Right kidney (tissue), 1 donor: ENCODE results near the gene RC3H1.
"Not testable (repeated sequence)": the region's sequence is repeated elsewhere in the genome, so short reads cannot be mapped to it uniquely, and the experiment has no call there.

Source experiments
- DNase-seq: peaks from one replicate; pipeline ENCODE4 v3.0.0-alpha.2; 2016

RC3H1 gene

GRCh38 chr1:174028495-174028894, 6.3 kb upstream of the RC3H1 start:
- no peak for DNase-seq

GRCh38 chr1:174023440-174023839, 1.3 kb upstream of the RC3H1 start:
- DNase-seq: peak; percentile 46

DNA sequence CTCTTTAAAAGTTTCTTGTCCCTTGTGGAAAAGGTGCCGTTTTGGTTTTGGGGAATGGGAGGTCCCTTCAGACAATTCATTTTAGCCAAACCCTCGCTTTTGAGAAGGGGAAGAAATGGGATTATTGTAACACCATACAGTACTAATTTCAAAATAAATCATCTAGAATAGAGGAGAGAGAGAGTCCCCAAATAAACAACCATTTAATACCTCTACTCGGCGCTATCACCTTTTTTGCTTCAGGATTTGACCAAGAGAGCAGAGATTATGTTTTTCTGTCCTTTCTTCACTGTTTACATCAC, 770 bp upstream of the RC3H1 start:
- DNase-seq: no peak

GRCh38 chr1:174021591-174022079, 522 bp downstream of the RC3H1 start:
- no peak for DNase-seq

DNA sequence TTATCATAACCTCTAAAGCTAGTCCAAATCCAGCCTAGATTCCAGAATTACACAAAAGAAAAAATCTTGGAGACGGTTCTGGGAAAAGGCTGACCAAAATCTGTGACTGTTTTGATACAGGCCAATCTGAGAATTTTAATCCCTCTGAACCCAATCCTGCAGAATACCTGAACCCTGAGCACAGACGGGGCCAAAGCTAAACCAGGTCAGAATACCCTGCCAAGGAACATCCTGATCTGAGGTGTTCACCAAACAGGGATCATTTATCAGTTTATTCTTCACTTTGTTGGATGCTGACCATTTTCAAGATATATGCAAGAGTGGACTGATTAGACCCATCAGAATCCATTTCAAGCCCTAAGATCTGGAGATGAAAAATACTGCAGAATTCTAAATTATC, 3.6 kb downstream of the RC3H1 start:
- DNase-seq: no peak

DNA sequence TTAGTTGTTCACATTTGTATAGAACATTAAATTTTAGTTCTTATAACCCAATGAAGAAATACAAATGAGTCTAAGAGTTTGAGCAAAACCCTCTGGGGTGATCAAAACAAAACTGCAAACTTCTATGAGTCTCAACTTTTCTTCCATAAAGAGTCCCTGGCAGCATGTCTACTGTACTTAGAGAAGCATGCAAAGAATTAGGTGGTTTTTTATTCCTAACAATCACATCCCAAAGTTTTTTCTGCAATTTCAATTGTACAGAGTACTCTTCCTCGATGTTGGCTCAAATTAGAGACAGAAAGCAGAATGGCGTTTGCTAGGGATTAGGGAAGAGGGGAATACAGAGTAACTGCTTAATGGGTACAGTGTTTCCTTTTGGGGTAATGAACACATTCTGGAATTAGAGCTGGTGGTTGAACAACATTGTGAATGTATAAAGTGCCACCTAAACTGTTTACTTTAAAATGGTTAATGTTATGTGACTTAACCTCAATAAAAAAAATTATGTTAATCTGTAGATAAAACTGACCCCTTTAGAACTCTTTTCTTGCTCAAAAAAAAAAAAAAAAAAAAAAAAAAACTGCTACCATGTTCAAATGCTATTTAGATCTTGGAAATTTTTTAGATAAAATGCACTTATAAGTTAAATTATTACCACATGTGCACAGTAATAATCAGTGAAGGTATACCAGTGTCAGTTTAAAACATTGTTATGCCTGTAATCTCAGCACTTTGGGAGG, 4.8 kb downstream of the RC3H1 start:
- DNase-seq: no peak

- no peak for DNase-seq
Measured at GRCh38 chr1:174013864-174014418, 8.2 kb downstream of the RC3H1 start.

- no peak for DNase-seq
Measured at GRCh38 chr1:174008979-174009378, 13.2 kb downstream of the RC3H1 start.

GRCh38 chr1:174008269-174008668, 13.9 kb downstream of the RC3H1 start:
- DNase-seq: no peak

DNA sequence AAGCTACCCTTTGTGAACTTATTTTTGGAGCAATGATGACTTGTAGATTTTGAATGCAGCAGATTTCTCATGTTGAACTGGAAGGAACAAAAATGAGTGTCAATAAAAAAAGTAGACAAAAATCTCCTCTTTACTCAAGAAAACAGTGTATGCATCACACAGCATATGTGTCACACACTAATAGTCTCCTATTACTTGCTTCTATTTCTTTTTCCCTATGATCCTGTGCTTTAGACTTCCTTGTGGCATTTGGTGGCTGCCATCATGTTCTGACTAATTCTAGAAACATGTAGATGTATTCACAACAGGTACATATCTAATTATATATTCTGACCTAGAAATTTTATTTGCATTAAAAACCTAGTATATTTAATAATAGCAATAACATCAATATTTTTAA, 14.3 kb downstream of the RC3H1 start:
- no peak for DNase-seq

GRCh38 chr1:174005032-174005431, 17.1 kb downstream of the RC3H1 start:
- DNase-seq: no peak

DNA sequence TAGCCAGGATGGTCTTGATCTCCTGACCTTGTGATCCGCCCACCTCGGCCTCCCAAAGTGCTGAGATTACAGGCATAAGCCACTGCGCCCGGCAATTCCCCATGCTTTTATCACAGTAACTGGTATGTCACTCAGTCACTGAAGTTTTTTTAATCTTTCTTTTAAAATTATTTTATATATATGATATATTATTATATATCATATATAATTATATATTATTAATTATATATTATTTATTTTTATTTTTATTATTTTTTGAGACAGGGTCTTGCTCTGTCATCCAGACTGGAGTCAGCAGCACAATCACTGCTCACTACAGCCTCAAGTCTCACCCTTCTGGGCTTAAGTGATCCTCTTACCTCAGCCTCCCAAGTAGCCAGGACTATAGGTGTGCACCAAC, 18.3 kb downstream of the RC3H1 start:
- no peak for DNase-seq

GRCh38 chr1:174001573-174001972, 20.6 kb downstream of the RC3H1 start:
- DNase-seq: no peak

GRCh38 chr1:174000371-174000770, 21.8 kb downstream of the RC3H1 start:
- no peak for DNase-seq

GRCh38 chr1:173997791-173998190, 24.4 kb downstream of the RC3H1 start:
- DNase-seq: no peak

GRCh38 chr1:173996995-173997394, 25.2 kb downstream of the RC3H1 start:
- no peak for DNase-seq

- DNase-seq: no peak
Measured at GRCh38 chr1:173995475-173995874, 26.7 kb downstream of the RC3H1 start.

GRCh38 chr1:173993948-173994347, 28.2 kb downstream of the RC3H1 start:
- not testable (repeated sequence) for DNase-seq

GRCh38 chr1:173988068-173988467, 34.1 kb downstream of the RC3H1 start:
- DNase-seq: no peak

DNA sequence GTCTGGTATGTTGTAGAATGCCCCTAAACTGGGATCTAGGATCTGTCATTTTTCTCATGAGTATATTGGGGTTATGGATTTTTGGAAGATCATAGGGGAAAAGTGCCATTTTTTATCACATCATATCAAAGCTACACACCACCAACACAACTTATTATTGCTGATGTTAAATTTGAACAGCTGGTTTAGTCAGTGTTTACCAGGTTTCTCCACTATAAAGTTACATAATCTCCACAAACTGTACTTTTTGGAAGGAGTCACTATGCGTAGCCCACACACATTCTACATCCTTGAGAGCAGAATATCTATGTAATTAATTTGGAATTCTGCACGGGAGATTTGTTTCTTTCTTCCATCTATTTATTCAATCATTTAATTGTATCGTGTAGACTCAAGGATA, 35.2 kb downstream of the RC3H1 start:
- DNase-seq: no peak

DNA sequence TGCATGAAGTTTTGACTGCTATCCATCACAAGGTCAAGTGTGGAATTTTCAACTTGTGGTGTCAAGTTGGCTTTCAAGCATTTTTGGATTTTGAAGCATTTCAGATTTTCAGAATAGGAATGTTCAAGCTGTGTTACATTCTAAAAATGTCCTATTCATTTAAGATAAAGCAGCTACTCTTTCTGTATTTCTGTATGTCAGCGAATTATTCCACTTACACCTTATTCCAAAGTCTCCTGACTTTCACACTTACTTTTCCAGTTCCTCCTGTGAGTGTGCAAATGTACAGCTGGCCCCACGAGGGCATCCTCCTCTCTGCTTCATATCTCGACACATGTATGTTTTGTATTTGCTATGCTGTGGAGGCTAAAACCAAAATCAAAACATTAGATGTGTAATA, 51.9 kb downstream of the RC3H1 start:
- no peak for DNase-seq

GRCh38 chr1:173965896-173966295, 56.3 kb downstream of the RC3H1 start:
- not testable (repeated sequence) for DNase-seq

DNA sequence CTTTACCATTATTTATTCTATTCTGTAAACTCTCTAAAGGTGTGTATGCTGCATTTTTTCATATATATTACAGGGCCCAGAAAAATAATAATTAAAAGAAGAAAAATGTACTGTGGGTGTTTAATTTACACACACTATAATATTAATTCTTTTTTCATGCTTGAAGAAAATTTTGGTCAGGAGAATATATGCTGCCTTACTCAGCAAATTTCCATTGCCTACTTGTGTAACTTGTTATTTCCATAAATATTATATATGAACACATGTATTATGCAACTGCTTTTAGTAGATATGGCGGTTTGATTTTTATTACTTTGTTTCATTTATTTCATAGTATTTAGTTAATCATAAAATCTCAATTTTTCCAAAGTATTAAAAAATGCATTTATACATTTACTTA, 58.7 kb downstream of the RC3H1 start:
- DNase-seq: no peak

GRCh38 chr1:173960625-173961024, 61.5 kb downstream of the RC3H1 start:
- no peak for DNase-seq

GRCh38 chr1:173954179-173954578, 68.0 kb downstream of the RC3H1 start:
- no peak for DNase-seq
